ENCODE data around the gene RHCG.

RHCG gene

GRCh38 chr15:89429023-89429422, 67.4 kb downstream of the RHCG start:
- H3K4me3 ChIP-seq (ENCODE audit: low read depth, low read length): no peak overlapping the region
- H3K36me3 ChIP-seq (ENCODE audit: control insufficient read depth, insufficient read depth, low read length): no peaks in the 10 kb centered on the region
- H3K27me3 ChIP-seq (ENCODE audit: control insufficient read depth, insufficient read depth, low read length): peaks cover 73% of the 10 kb centered on the region
- H3K27ac ChIP-seq (ENCODE audit: low read depth, low read length): no peak overlapping the region
- no peaks in the 10 kb centered on the region for H3K9me3 ChIP-seq (ENCODE audit: control insufficient read depth, insufficient read depth, low read depth, low read length)
- peaks cover 10% of the 10 kb centered on the region for H3K4me1 ChIP-seq (ENCODE audit: control insufficient read depth, insufficient read depth, low read length)
- no peak overlapping the region for H3K9ac ChIP-seq (ENCODE audit: low read length)

GRCh38 chr15:89428246-89428645, 68.1 kb downstream of the RHCG start:
- H3K9me3 ChIP-seq (ENCODE audit: control insufficient read depth, insufficient read depth, low read depth, low read length): no peaks in the 10 kb centered on the region

DNA sequence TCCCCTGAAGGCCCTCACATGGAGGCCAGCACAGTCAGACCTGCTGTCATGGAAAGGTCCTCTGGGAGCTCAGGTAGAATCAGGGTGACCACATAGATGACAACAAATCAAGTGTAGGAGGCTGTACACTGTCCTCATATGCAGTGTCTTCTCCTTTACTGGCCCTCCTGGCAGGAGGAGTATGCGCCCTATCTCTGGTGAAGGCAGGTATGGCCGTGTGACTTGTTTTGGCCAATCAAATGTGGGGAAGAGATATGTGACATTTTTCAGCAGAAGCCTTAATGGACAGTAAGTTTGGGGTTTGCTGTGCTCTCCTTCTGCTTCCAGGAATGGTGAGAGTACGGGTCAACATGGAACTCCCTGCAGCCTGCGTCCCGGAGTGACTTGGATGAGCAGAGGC, 69.9 kb downstream of the RHCG start:
- Histone ChIP-seq H3K27me3 (ENCODE audit: control insufficient read depth, insufficient read depth, low read length) (peaks cover 82% of the 10 kb centered on the region), H3K9me3 (ENCODE audit: control insufficient read depth, insufficient read depth, low read depth, low read length) (no peaks in the 10 kb centered on the region), H3K4me1 (ENCODE audit: control insufficient read depth, insufficient read depth, low read length) (peaks cover 6% of the 10 kb centered on the region; the same call in 1 of the 2 replicates)

More at GRCh38 chr15:89428246-89428645, 68.1 kb downstream of the RHCG start:
- Histone ChIP-seq H3K36me3 (ENCODE audit: control insufficient read depth, insufficient read depth, low read length) (no peaks in the 10 kb centered on the region), H3K9ac (ENCODE audit: low read length) (no peak overlapping the region), H3K4me3 (ENCODE audit: low read depth, low read length) (no peak overlapping the region), H3K27me3 (ENCODE audit: control insufficient read depth, insufficient read depth, low read length) (peaks cover 76% of the 10 kb centered on the region), H3K27ac (ENCODE audit: low read depth, low read length) (no peak overlapping the region), H3K4me1 (ENCODE audit: control insufficient read depth, insufficient read depth, low read length) (peaks cover 6% of the 10 kb centered on the region; the same call in 1 of the 2 replicates)

GRCh38 chr15:89423981-89424380, 72.4 kb downstream of the RHCG start:
- no peaks in the 10 kb centered on the region for H3K9me3 ChIP-seq (ENCODE audit: control insufficient read depth, insufficient read depth, low read depth, low read length)
- peaks cover 6% of the 10 kb centered on the region; the same call in 1 of the 2 replicates for H3K4me1 ChIP-seq (ENCODE audit: control insufficient read depth, insufficient read depth, low read length)
- no peak overlapping the region for H3K4me3 ChIP-seq (ENCODE audit: low read depth, low read length)
- H3K27me3 ChIP-seq (ENCODE audit: control insufficient read depth, insufficient read depth, low read length): peaks cover 87% of the 10 kb centered on the region
- no peaks in the 10 kb centered on the region for H3K36me3 ChIP-seq (ENCODE audit: control insufficient read depth, insufficient read depth, low read length)
- no peak overlapping the region for H3K9ac ChIP-seq (ENCODE audit: low read length)
- H3K27ac ChIP-seq (ENCODE audit: low read depth, low read length): no peak overlapping the region

More for the DNA sequence above, 69.9 kb downstream of the RHCG start:
- H3K4me3 ChIP-seq (ENCODE audit: low read depth, low read length): no peak overlapping the region
- H3K36me3 ChIP-seq (ENCODE audit: control insufficient read depth, insufficient read depth, low read length): no peaks in the 10 kb centered on the region
- no peak overlapping the region for H3K9ac ChIP-seq (ENCODE audit: low read length)
- no peak overlapping the region for H3K27ac ChIP-seq (ENCODE audit: low read depth, low read length)

All from HUES6 (cell line).